HUDEP-2 (cell line): Measurements from ENCODE around the gene CRP.
A peak's percentile ranks its signal among the peaks of the same experiment; 100 is the strongest.
"Not testable (repeated sequence)": the region's sequence is repeated elsewhere in the genome, so short reads cannot be mapped to it uniquely, and the experiment has no call there.

ENCODE experiments used
- DNase-seq, 76 experiments: peaks; one replicate each; lab custom pipeline; 2025; ENCODE audit not compliant: unreplicated experiment in 76 of 76; lab: John Stamatoyannopoulos, UW

CRP gene

GRCh38 chr1:159700312-159700711, 14.1 kb downstream of the CRP start:
- DNase-seq: no peak

DNA sequence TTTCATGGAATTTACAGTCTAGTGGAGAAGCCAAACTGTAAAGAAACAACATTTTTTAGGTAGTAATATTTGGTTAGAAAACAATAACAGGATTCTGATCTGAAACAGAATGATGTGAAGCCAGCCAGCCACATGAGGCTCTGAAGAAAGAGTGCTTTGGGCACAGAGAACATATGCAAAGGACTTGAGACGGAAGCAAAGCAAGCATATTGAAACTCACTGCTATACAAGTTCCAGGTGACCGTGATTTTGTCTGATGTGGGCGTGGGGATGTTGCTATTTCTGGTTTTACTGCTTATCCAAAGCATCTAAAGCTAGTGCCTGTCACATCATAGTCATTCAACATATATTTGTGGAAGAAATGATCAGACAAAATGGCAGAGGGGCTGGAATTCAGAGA, 14.7 kb downstream of the CRP start:
- DNase-seq: no peak

DNA sequence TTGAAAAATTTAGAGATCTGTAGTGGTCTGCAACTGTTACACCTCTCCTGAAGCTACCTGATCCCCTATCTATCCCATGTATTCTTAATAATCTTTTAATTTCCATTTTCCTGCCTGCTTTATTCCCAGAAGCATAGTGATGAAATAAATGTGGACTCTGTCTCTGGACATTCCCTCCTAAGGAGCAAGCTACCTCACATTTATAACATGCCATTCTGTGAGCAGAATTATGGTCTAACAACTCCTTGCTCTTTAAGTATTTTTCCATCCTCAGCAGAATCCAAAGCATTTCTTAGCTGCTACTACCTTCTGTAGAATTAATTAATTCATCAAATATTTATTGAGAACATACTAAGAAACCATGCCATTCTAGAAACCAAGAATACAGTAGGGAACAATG, 15.1 kb downstream of the CRP start:
- DNase-seq: no peak

DNA sequence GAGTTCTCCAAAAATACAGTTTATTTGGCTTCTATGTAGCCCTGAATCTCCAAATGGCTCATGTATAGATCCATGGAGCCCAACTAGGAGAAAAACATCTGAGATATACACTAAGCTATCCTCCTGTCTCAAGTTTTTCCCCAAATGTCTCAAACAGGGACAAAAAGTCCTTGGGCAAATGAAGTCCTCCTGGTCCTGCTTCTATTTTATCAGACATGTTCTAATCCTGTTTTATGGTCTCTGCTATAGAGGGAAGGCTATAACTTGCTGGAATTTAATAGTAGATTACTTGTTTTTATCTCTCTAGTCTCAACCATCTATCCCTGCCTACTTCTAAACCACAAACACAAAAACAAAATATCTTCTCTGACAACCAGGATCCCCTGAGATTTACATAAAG, 26.9 kb downstream of the CRP start:
- DNase-seq: no peak

- DNase-seq: no peak
Observed at GRCh38 chr1:159686599-159687299, 27.6 kb downstream of the CRP start.

- peak in 8 of 76 experiments; percentile 3 to 32 (median 15) for DNase-seq
Observed at GRCh38 chr1:159678939-159679338, 35.5 kb downstream of the CRP start.

DNA sequence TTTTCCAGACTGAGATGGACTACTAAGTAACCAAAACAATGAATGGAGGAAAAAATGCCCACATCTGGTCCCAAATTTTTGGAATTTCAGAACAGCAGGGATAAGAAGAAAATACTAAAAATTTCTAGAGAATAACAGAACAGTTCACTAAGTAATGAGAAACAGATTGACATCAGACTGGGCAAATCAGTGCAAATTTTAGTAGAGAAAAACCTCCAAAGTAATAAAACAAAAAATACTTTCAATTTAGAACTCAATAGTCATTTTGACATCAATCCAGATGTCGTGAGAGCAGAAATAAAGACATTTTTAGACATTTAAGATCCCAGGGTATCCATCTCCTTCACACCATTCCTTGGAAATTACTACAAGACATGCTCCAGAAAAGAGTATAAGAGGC, 39.3 kb downstream of the CRP start:
- DNase-seq: no peak

DNA sequence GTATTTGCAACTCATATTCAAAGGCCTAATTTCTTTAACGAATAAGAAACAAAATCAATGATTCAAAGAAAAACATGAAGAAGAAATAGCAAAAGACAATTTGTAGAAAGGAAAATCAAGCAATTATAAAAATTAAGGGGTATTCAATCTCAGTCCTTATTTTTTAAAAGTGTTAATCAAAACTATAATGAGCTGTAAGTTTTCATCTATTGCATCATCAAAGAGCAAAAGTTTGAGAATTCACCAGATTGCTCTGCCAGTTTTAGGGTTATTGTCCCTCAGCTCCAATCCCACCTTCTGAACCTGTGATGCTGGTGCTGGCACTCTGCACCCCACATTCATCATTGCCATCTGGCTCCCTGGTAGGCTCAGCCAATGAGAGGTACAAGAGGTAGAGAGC, 42.0 kb downstream of the CRP start:
- DNase-seq: not testable (repeated sequence)

- no peak for DNase-seq
Observed at GRCh38 chr1:159669338-159669737, 45.1 kb downstream of the CRP start.

- DNase-seq: no peak
Observed at GRCh38 chr1:159668739-159669138, 45.6 kb downstream of the CRP start.

DNA sequence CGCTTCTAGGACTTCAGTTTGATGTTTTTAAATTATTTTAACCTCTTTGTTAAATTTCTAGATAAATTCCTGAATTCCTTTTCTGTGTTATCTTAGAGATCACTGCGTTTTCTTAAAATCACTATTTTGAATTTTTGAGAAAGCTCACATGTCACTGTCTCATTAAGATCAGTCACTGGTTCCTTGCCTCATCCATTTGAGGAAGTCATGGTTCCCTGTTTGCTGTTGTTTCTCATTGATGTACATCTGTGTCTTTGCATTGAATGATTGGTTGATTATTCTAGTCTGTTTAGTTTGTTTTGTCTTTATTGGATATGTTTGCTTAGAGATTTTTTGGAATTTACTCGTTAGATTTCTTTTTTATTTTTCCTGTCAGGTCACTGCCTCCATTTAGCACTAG, 50.1 kb downstream of the CRP start:
- no peak for DNase-seq

DNA sequence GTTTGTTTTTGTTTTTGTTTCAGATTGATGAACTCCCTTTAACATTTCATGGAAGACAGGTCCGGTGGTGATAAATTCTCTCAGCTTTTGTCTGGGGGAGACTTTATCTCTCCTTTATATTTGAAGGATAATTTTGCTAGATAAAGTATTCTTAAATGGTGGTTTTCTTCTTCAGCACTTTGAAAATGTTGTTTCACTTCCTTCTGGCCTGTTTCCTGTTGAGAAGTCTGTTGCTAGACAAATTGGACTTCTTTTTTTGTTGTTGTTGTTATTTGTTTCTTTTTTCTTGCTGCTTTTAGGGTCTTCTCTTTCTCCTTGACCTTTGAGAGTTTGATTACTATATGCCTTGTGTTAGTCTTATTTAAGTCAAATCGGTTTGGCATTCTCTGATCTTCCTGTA, 50.8 kb downstream of the CRP start:
- DNase-seq: no peak
